H1 (cell line): ENCODE measurements around the gene ERCC6. TPM values are rescaled to one million over a fixed set of nuclear protein-coding genes. Genes with fewer than 3 reads are reported as not detected.

ENCODE experiments used
- CTCF ChIA-PET: fragments of 300-600 bp; sonication (Branson Sonifier 250); formaldehyde crosslinking; loops from one replicate; lab custom pipeline; 2021; ENCODE audit not compliant: partially characterized antibody; lab: Charles Lee
- POLR2A ChIA-PET: fragments of 300-600 bp; sonication (Branson Sonifier 250); formaldehyde crosslinking; loops from one replicate; lab custom pipeline; 2021; ENCODE audit warnings: inconsistent platforms; ENCODE audit not compliant: partially characterized antibody; lab: Charles Lee
- DNase-seq, 2 experiments: peaks; one replicate each; pipeline versions ENCODE4 v3.0.0 to v3.0.0-alpha.2; 2010 to 2022; ENCODE audit warnings: low spot score in 2 of 2, low read depth in 1 of 2, mixed read lengths in 1 of 2
- FAIRE-seq: peaks from 2 replicates; lab custom pipeline; 2011; peaks lifted over from hg19 to GRCh38; lab: Jason Lieb, UNC
- H2AFZ ChIP-seq: 2 replicates; pipeline ENCODE4 v1.8.1; 2012; ENCODE audit warnings: low read length, inconsistent platforms
- H2AK5ac ChIP-seq: 2 replicates; pipeline ENCODE4 v1.6.1; 2013; ENCODE audit warnings: low read depth, low read length
- H2BK120ac ChIP-seq: replicated peaks from 2 replicates; pipeline ENCODE3; 2013; ENCODE audit warnings: low read depth, low read length, inconsistent platforms
- H2BK12ac ChIP-seq: 2 replicates; pipeline ENCODE4 v1.6.1; 2013; ENCODE audit warnings: low read depth, low read length
- H2BK15ac ChIP-seq: 2 replicates; pipeline ENCODE4 v1.6.1; 2013; ENCODE audit warnings: low read length
- H2BK20ac ChIP-seq: 2 replicates; pipeline ENCODE4 v1.6.1; 2013; ENCODE audit warnings: low read length
- H2BK5ac ChIP-seq: 2 replicates; pipeline ENCODE4 v1.6.1; 2013; ENCODE audit warnings: low read depth, low read length
- H3K14ac ChIP-seq: 2 replicates; pipeline ENCODE4 v1.6.1; 2013; ENCODE audit warnings: inconsistent platforms; ENCODE audit not compliant: insufficient read length
- H3K18ac ChIP-seq: 2 replicates; pipeline ENCODE4 v1.6.1; 2013; ENCODE audit warnings: low read length; ENCODE audit errors: extremely low read depth
- H3K23ac ChIP-seq: 2 replicates; pipeline ENCODE4 v1.6.1; 2013; ENCODE audit warnings: inconsistent platforms; ENCODE audit not compliant: insufficient read length
- H3K23me2 ChIP-seq: 2 replicates; pipeline ENCODE4 v1.6.1; 2013; ENCODE audit warnings: low read depth, low read length
- H3K27ac ChIP-seq: 2 replicates; pipeline ENCODE4 v1.6.1; 2011; ENCODE audit warnings: low read depth, low read length, inconsistent platforms
- H3K27me3 ChIP-seq, 4 experiments: replicated peaks in 1 of 4; 1 replicate in 1 of 4; 2 replicates in 3 of 4; pipeline versions ENCODE4 v1.6.1 to v1.8.1; 2011 to 2013; ENCODE audit warnings: low read length in 3 of 4, mild to moderate bottlenecking in 3 of 4, inconsistent platforms in 2 of 4, mixed read lengths in 2 of 4, moderate library complexity in 1 of 4; ENCODE audit not compliant: control insufficient read depth in 3 of 4, insufficient read depth in 3 of 4; ENCODE audit errors: extremely low read depth in 1 of 4
- H3K36me3 ChIP-seq, 4 experiments: 2 replicates each; pipeline versions ENCODE4 v1.6.1 to v1.8.1; 2011 to 2013; ENCODE audit warnings: mild to moderate bottlenecking in 4 of 4, low read length in 3 of 4, moderate library complexity in 2 of 4, control low read depth in 1 of 4, inconsistent platforms in 1 of 4; ENCODE audit not compliant: insufficient read depth in 4 of 4, control insufficient read depth in 2 of 4
- H3K4ac ChIP-seq: replicated peaks from 2 replicates; pipeline ENCODE3; 2013; ENCODE audit warnings: low read length, low read depth, mixed read lengths, inconsistent platforms; ENCODE audit not compliant: insufficient read length
- H3K4me1 ChIP-seq, 4 experiments: replicated peaks in 1 of 4; 1 replicate in 1 of 4; 2 replicates in 3 of 4; pipeline versions ENCODE4 v1.6.1 to v1.8.1; 2011 to 2013; ENCODE audit warnings: low read length in 3 of 4, inconsistent platforms in 2 of 4, mixed read lengths in 1 of 4; ENCODE audit not compliant: insufficient read depth in 4 of 4, control insufficient read depth in 3 of 4
- H3K4me2 ChIP-seq, 2 experiments: 2 replicates each; pipeline versions ENCODE4 v1.6.1 to v1.8.1; 2011 to 2013; ENCODE audit warnings: low read depth in 2 of 2, low read length in 2 of 2, control low read depth in 1 of 2, inconsistent platforms in 1 of 2, mild to moderate bottlenecking in 1 of 2; ENCODE audit not compliant: insufficient read depth in 1 of 2
- H3K4me3 ChIP-seq, 4 experiments: fragments of 200-600, 300-600 bp in 1 of 4; sonication (generic), shearing (Covaris generic), sonication (Bioruptor Twin) in 1 of 4; 2 replicates each; pipeline versions ENCODE4 v1.5.1 to v1.8.1; 2011 to 2016; ENCODE audit warnings: low read length in 4 of 4, low read depth in 3 of 4, control low read depth in 2 of 4, inconsistent platforms in 2 of 4, mild to moderate bottlenecking in 2 of 4, mixed read lengths in 1 of 4, moderate library complexity in 1 of 4; ENCODE audit not compliant: insufficient read depth in 2 of 4; ENCODE audit errors: extremely low read depth in 1 of 4
- H3K56ac ChIP-seq: replicated peaks from 2 replicates; pipeline ENCODE3; 2013; ENCODE audit warnings: low read depth, mild to moderate bottlenecking, mixed read lengths, low read length, inconsistent platforms; ENCODE audit not compliant: insufficient read length
- H3K79me1 ChIP-seq: 2 replicates; pipeline ENCODE4 v1.6.1; 2013; ENCODE audit warnings: low read depth, low read length, control low read depth
- H3K79me2 ChIP-seq, 2 experiments: 2 replicates each; pipeline versions ENCODE4 v1.6.1 to v1.8.1; 2012 to 2013; ENCODE audit warnings: low read length in 2 of 2, mild to moderate bottlenecking in 2 of 2, inconsistent platforms in 1 of 2; ENCODE audit not compliant: insufficient read depth in 2 of 2, control insufficient read depth in 1 of 2
- H3K9ac ChIP-seq, 4 experiments: replicated peaks in 1 of 4; 1 replicate in 1 of 4; 2 replicates in 3 of 4; pipeline versions ENCODE4 v1.6.1 to v1.8.1; 2011 to 2013; ENCODE audit warnings: low read depth in 3 of 4, low read length in 3 of 4, control low read depth in 2 of 4, mild to moderate bottlenecking in 2 of 4, moderate library complexity in 2 of 4, inconsistent platforms in 1 of 4; ENCODE audit errors: extremely low read depth in 1 of 4
- H3K9me3 ChIP-seq, 2 experiments: 2 replicates each; pipeline versions ENCODE4 v1.6.1 to v1.8.1; 2012 to 2013; ENCODE audit warnings: mild to moderate bottlenecking in 2 of 2, moderate library complexity in 2 of 2, control low read depth in 1 of 2, inconsistent platforms in 1 of 2, low read depth in 1 of 2, low read length in 1 of 2, mixed read lengths in 1 of 2; ENCODE audit not compliant: insufficient read depth in 2 of 2
- H4K20me1 ChIP-seq, 2 experiments: replicated peaks in 1 of 2; 2 replicates each; pipeline versions ENCODE3 to v1.8.1; 2011 to 2013; ENCODE audit warnings: inconsistent platforms in 2 of 2, low read length in 2 of 2, mild to moderate bottlenecking in 1 of 2; ENCODE audit not compliant: insufficient read depth in 2 of 2, control insufficient read depth in 1 of 2
- H4K5ac ChIP-seq: 2 replicates; pipeline ENCODE4 v1.6.1; 2013; ENCODE audit warnings: low read length, low read depth, mixed read lengths, inconsistent platforms; ENCODE audit not compliant: insufficient read length
- H4K8ac ChIP-seq: 2 replicates; pipeline ENCODE4 v1.8.0; 2013; ENCODE audit warnings: mild to moderate bottlenecking, moderate library complexity, low read length, inconsistent platforms; ENCODE audit not compliant: insufficient read depth; ENCODE audit errors: extremely low read depth
- H4K91ac ChIP-seq: replicated peaks from 2 replicates; pipeline ENCODE3; 2013; ENCODE audit warnings: low read length, mixed read lengths, inconsistent platforms; ENCODE audit not compliant: insufficient read length
- CBX5 ChIP-seq: fragments of 300-800, 300-1000 bp; sonication (generic); IDR thresholded peaks from 2 replicates; pipeline ENCODE4 v1.7.1; 2016; ENCODE audit warnings: antibody characterized with exemption, low read length, low read depth
- CBX8 ChIP-seq: fragments of 300-800, 300-1000 bp; sonication (generic); IDR thresholded peaks from 2 replicates; pipeline ENCODE4 v1.7.1; 2016; ENCODE audit warnings: low read depth, low read length, borderline replicate concordance
- EGR1 ChIP-seq: IDR thresholded peaks from 2 replicates; pipeline ENCODE4 v1.6.1; 2011; ENCODE audit warnings: low read depth, low read length, borderline replicate concordance
- GABPA ChIP-seq: IDR thresholded peaks from 2 replicates; pipeline ENCODE4 v1.6.1; 2011; ENCODE audit warnings: mild to moderate bottlenecking, low read length, moderate library complexity, borderline replicate concordance; ENCODE audit not compliant: insufficient read depth
- HDAC2 ChIP-seq, 2 experiments: fragments of 300-600 bp in 1 of 2; sonication (generic) in 1 of 2; IDR thresholded peaks; 2 replicates each; pipeline ENCODE4 v1.6.1; 2011 to 2012; ENCODE audit warnings: low read depth in 2 of 2, low read length in 2 of 2, mild to moderate bottlenecking in 2 of 2, moderate library complexity in 2 of 2, borderline replicate concordance in 1 of 2, inconsistent platforms in 1 of 2
- JUND ChIP-seq: IDR thresholded peaks from 2 replicates; pipeline ENCODE4 v1.6.1; 2011; ENCODE audit warnings: mild to moderate bottlenecking, improper control_type of control experiment, low read length
- KDM4A ChIP-seq: IDR thresholded peaks from one replicate; pipeline ENCODE4 v1.7.1; 2012; ENCODE audit warnings: low read depth, mild to moderate bottlenecking, moderate library complexity, low read length, inconsistent platforms; ENCODE audit not compliant: severe bottlenecking
- NANOG ChIP-seq: IDR thresholded peaks from 2 replicates; pipeline ENCODE4 v1.6.1; 2011; ENCODE audit warnings: low read length, low read depth, mild to moderate bottlenecking, inconsistent platforms; ENCODE audit not compliant: insufficient read depth, poor library complexity, severe bottlenecking
- POLR2AphosphoS5 ChIP-seq: IDR thresholded peaks from 2 replicates; pipeline ENCODE4 v1.6.1; 2011; ENCODE audit warnings: low read depth, low read length
- RAD21 ChIP-seq, 2 experiments: IDR thresholded peaks in 1 of 2; conservative IDR thresholded peaks in 1 of 2; 2 replicates each; pipeline ENCODE4 v1.6.1; 2011; ENCODE audit warnings: low read depth in 2 of 2, low read length in 2 of 2, improper control_type of control experiment in 1 of 2, inconsistent platforms in 1 of 2, mild to moderate bottlenecking in 1 of 2, moderate library complexity in 1 of 2
- RNF2 ChIP-seq: fragments of 200-900, 300-1000 bp; sonication (generic); IDR thresholded peaks from 2 replicates; pipeline ENCODE4 v1.7.1; 2016; ENCODE audit warnings: borderline replicate concordance, low read depth, mild to moderate bottlenecking, antibody characterized with exemption, low read length; ENCODE audit not compliant: poor library complexity, severe bottlenecking; ENCODE audit errors: missing control alignments
- SIRT6 ChIP-seq: IDR thresholded peaks from one replicate; pipeline ENCODE4 v1.7.1; 2012; ENCODE audit warnings: low read length, inconsistent platforms
- TAF1 ChIP-seq: IDR thresholded peaks from 2 replicates; pipeline ENCODE4 v1.6.1; 2011; ENCODE audit warnings: mild to moderate bottlenecking, low read depth, low read length
- YY1 ChIP-seq: IDR thresholded peaks from 2 replicates; pipeline ENCODE4 v1.6.1; 2011; ENCODE audit warnings: low read depth, mild to moderate bottlenecking, low read length
- whole genome bisulfite sequencing, 2 experiments: shearing (Covaris generic) in 1 of 2; methylation state at CpG; one replicate each; pipeline versions ENCODE4 v1.1.6 to v1.1.7; 2013 to 2015; ENCODE audit warnings: low lambda C conversion rate in 2 of 2, mixed read lengths in 2 of 2, inconsistent platforms in 1 of 2, low coverage in 1 of 2, missing lambda C conversion rate in 1 of 2; ENCODE audit not compliant: insufficient replicate concordance in 2 of 2, insufficient coverage in 1 of 2, insufficient read length in 1 of 2; ENCODE audit errors: extremely low coverage in 1 of 2, missing lambda C conversion rate in 1 of 2; 5-methylcytosine and 5-hydroxymethylcytosine counted together
- polyA plus RNA-seq, 7 experiments: library from polyadenylated mRNA; depleted of rRNA in 3 of 7; stranded (reverse) in 5 of 7; unstranded in 2 of 7; fragments of >200 nt in 5 of 7; fragments of 200-250 nt in 2 of 7; gene quantifications; 1 replicate in 5 of 7; 2 replicates in 1 of 7; 4 replicates in 1 of 7; pipeline versions ENCODE4 v1.2.1 to v1.2.3, GENCODE V29; 2011 to 2013; ENCODE audit warnings: missing spikeins in 2 of 7, mixed read lengths in 2 of 7
- total RNA-seq: library from RNA; stranded (reverse); fragmentation: NEBNext Ultra II Directional; extraction: Animal tissue kit (Norgen Biotek cat#: 25700); gene quantifications from 2 replicates; pipeline ENCODE4 v1.2.1, GENCODE V29; 2021

ERCC6 gene
- total and polyA plus RNA-seq, 2 of the 8 experiments (the other 6 are each of a cell fraction or from before 2014, with no cell fraction given) = 4.1 to 11.9 TPM

GRCh38 chr10:49498425-49498824, 40.5 kb downstream of the ERCC6 start:
- CTCF ChIA-PET = interaction anchor here (1.2 to 4.4 kb wide), 2 partner anchors 12 to 90 kb away, joined by 3 to 19 read pairs; no protein-coding TSS in a partner anchor

More at GRCh38 chr10:49498425-49498824, 40.5 kb downstream of the ERCC6 start:
- no peak overlapping the region for H3K4ac ChIP-seq
- H3K79me2 ChIP-seq = no peaks in the 10 kb centered on the region
- H4K91ac ChIP-seq = no peak overlapping the region
- no peak overlapping the region for H2BK15ac ChIP-seq
- POLR2A ChIA-PET = no interaction called here
- H3K4me3 ChIP-seq = no peak overlapping the region
- no peaks in the 10 kb centered on the region for H3K36me3 ChIP-seq
- no peak overlapping the region for H3K56ac ChIP-seq
- H2BK5ac ChIP-seq = no peak overlapping the region
- no peak overlapping the region for H3K18ac ChIP-seq
- 89% methylated on average over 2 of the region's 2 CpGs; no CpG with 5 or more reads in 1 of the 2 experiments for WGBS, 2 experiments
- H3K79me1 ChIP-seq = no peaks in the 10 kb centered on the region
- H3K27ac ChIP-seq = no peak overlapping the region
- no peak overlapping the region for H3K9ac ChIP-seq
- no peak overlapping the region for H2BK20ac ChIP-seq
- H3K4me1 ChIP-seq = no peaks in the 10 kb centered on the region
- no peak overlapping the region for H3K4me2 ChIP-seq
- H4K20me1 ChIP-seq = peaks cover 0 to 1% of the 10 kb centered on the region in 2 experiments
- TF ChIP-seq TAF1 (no peak), POLR2AphosphoS5 (no peak), CBX5 (no peak), RAD21 (IDR thresholded peaks at IDR 0.05 in 1 of 2, conservative IDR thresholded peaks at IDR 0.05 in 1 of 2; ENCODE audit: low read depth in 2 of 2, low read length in 2 of 2) (no peak), NANOG (no peak), RNF2 (no peak), KDM4A (no peak), HDAC2 (IDR thresholded peaks at IDR 0.05; ENCODE audit: borderline replicate concordance in 1 of 2, low read depth in 2 of 2, low read length in 2 of 2) (no peak), YY1 (no peak), EGR1 (no peak), CBX8 (no peak), GABPA (no peak), JUND (no peak), SIRT6 (no peak)
- TF ChIP-seq, all 59 proteins: peak for 0
- Histone ChIP-seq H3K9me3 (no peaks in the 10 kb centered on the region), H2BK12ac (no peak overlapping the region), H3K27me3 (no peaks in the 10 kb centered on the region), H4K5ac (no peak overlapping the region), H4K8ac (no peak overlapping the region), H2AFZ (no peak overlapping the region), H2BK120ac (no peak overlapping the region), H3K14ac (no peak overlapping the region), H2AK5ac (no peak overlapping the region), H3K23ac (no peak overlapping the region), H3K23me2 (no peaks in the 10 kb centered on the region; the same call in 1 of the 2 replicates)
- FAIRE-seq (no peak), DNase-seq (no peak)
